ENCODE data around the gene MT1A. TPM values are rescaled to one million over a fixed set of nuclear protein-coding genes. Genes with fewer than 3 reads are reported as not detected.
A peak's percentile ranks its signal among the peaks of the same experiment; 100 is the strongest.

Gene MT1A
- total RNA-seq, 1 donor from 2014 or later = not detected

DNA sequence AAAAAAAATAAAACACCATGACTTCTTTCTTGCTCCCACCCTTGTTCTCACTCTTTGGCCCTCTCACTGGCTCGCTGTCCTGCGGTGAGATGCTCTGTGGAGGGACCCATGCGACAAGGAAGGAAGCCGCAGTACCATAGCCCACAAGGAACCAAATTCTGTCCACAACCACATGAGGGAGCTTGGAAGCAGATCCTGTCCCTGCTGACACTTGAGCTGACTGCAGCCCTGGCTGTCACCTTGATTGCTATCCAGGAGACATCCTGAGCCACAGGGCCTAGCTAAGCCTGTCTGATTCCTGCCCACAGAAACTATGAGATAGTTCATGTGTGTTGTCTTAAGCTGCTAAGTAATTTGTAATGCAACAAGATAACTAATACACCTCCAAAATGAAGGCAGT, 34.9 kb upstream of the MT1A start:
- peak overlapping the region; percentile 39 for H3K27ac ChIP-seq (ENCODE audit: low read depth, low read length)
- H3K9me3 ChIP-seq (ENCODE audit: control insufficient read depth in 3 of 3, low read length in 3 of 3) = no peaks in the 10 kb centered on the region
- no peaks in the 10 kb centered on the region for H3K36me3 ChIP-seq (ENCODE audit: control insufficient read depth in 3 of 3, insufficient read depth in 3 of 3, low read length in 3 of 3)
- peak overlapping the region; percentile 23 to 67 (median 43) for H3K9ac ChIP-seq (ENCODE audit: low read depth in 1 of 3, low read length in 3 of 3)
- H3K4me3 ChIP-seq (ENCODE audit: low read length in 3 of 3) = no peak overlapping the region
- peaks cover 33 to 50% (median 46%) of the 10 kb centered on the region in 3 donors for H3K4me1 ChIP-seq (ENCODE audit: control insufficient read depth in 3 of 3, insufficient read depth in 3 of 3, low read length in 3 of 3)
- H3K27me3 ChIP-seq (ENCODE audit: control insufficient read depth in 3 of 3, insufficient read depth in 3 of 3, low read length in 3 of 3) = no peaks in the 10 kb centered on the region

DNA sequence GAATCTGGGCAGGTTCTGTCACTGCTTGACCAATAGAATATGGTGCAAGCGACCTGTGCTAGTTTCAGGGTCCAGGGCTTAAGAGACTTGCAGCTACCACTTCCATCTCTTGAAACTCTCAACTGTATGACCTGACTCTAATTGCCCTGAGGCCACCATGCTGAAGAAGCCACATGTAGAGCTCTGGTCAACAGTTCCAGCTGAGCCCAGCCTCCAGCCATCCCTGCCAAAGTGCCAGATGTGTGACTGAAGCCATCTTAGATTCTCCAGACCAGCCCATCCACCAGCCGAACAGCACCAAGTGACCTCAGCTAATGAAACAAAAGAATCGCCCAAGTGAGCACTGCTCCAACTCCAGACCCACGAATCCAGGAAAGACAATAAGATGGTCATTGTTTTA, 33.5 kb upstream of the MT1A start:
- Histone ChIP-seq H3K4me3 (ENCODE audit: low read length in 3 of 3) (no peak overlapping the region), H3K36me3 (ENCODE audit: control insufficient read depth in 3 of 3, insufficient read depth in 3 of 3, low read length in 3 of 3) (no peaks in the 10 kb centered on the region), H3K4me1 (ENCODE audit: control insufficient read depth in 3 of 3, insufficient read depth in 3 of 3, low read length in 3 of 3) (peaks cover 47 to 62% (median 59%) of the 10 kb centered on the region in 3 donors), H3K27ac (ENCODE audit: low read depth, low read length) (no peak overlapping the region), H3K27me3 (ENCODE audit: control insufficient read depth in 3 of 3, insufficient read depth in 3 of 3, low read length in 3 of 3) (no peaks in the 10 kb centered on the region), H3K9ac (ENCODE audit: low read depth in 1 of 3, low read length in 3 of 3) (no peak overlapping the region), H3K9me3 (ENCODE audit: control insufficient read depth in 3 of 3, low read length in 3 of 3) (no peaks in the 10 kb centered on the region)

DNA sequence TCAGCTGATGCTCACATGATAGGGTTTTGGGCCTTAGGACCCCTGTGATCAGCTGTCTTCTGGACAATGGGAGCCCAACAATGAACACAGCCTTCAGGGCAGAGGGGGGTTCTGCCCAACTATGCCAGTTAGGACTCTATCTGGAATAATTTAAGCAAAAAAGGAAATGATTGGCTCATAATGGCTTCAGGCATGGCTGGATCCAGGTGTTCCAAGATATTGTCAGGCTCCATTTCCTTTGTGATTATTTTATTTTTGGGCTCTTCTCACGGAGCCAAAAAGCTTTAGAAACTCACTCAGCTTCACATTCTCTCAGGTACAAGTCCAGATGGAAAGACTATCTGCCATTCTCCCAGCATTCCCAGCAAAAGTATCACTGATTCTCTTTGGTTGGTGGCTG, 33.0 kb upstream of the MT1A start:
- H3K36me3 ChIP-seq (ENCODE audit: control insufficient read depth in 3 of 3, insufficient read depth in 3 of 3, low read length in 3 of 3) = no peaks in the 10 kb centered on the region
- H3K9ac ChIP-seq (ENCODE audit: low read depth in 1 of 3, low read length in 3 of 3) = peak overlapping the region; percentile 13 to 93 (median 70)
- H3K4me3 ChIP-seq (ENCODE audit: low read length in 3 of 3) = no peak overlapping the region
- H3K27ac ChIP-seq (ENCODE audit: low read depth, low read length) = peak overlapping the region; percentile 98
- peaks cover 52 to 67% (median 64%) of the 10 kb centered on the region in 3 donors for H3K4me1 ChIP-seq (ENCODE audit: control insufficient read depth in 3 of 3, insufficient read depth in 3 of 3, low read length in 3 of 3)
- H3K27me3 ChIP-seq (ENCODE audit: control insufficient read depth in 3 of 3, insufficient read depth in 3 of 3, low read length in 3 of 3) = no peaks in the 10 kb centered on the region
- no peaks in the 10 kb centered on the region for H3K9me3 ChIP-seq (ENCODE audit: control insufficient read depth in 3 of 3, low read length in 3 of 3)

DNA sequence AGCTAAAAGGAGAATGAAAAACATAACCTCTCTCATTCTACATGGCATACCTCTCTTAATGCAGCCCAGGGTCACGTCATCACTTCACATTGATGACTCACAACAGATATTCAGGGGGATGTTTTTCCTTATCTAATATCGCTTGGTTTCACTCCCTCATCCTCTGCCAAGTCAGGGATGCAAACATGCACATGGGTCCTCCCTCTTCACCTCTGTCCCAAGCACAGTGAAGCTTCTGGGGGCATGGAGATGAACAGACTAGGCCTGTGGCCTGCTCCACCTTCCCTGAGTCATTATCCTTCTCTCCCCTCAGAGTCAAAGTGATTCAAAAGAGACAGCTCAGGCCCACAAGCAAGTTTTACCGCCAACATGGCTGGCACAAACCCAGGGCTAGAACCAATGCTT, 32.4 kb upstream of the MT1A start:
- Histone ChIP-seq H3K9ac (ENCODE audit: low read depth in 1 of 3, low read length in 3 of 3) (peak overlapping the region; percentile 70 to 93 (median 81)), H3K27me3 (ENCODE audit: control insufficient read depth in 3 of 3, insufficient read depth in 3 of 3, low read length in 3 of 3) (no peaks in the 10 kb centered on the region), H3K4me1 (ENCODE audit: control insufficient read depth in 3 of 3, insufficient read depth in 3 of 3, low read length in 3 of 3) (peaks cover 58 to 73% (median 70%) of the 10 kb centered on the region in 3 donors), H3K36me3 (ENCODE audit: control insufficient read depth in 3 of 3, insufficient read depth in 3 of 3, low read length in 3 of 3) (no peaks in the 10 kb centered on the region), H3K27ac (ENCODE audit: low read depth, low read length) (peak overlapping the region; percentile 98), H3K9me3 (ENCODE audit: control insufficient read depth in 3 of 3, low read length in 3 of 3) (no peaks in the 10 kb centered on the region), H3K4me3 (ENCODE audit: low read length in 3 of 3) (peak overlapping the region in 2 of 3 donors; percentile 19 to 22)

DNA sequence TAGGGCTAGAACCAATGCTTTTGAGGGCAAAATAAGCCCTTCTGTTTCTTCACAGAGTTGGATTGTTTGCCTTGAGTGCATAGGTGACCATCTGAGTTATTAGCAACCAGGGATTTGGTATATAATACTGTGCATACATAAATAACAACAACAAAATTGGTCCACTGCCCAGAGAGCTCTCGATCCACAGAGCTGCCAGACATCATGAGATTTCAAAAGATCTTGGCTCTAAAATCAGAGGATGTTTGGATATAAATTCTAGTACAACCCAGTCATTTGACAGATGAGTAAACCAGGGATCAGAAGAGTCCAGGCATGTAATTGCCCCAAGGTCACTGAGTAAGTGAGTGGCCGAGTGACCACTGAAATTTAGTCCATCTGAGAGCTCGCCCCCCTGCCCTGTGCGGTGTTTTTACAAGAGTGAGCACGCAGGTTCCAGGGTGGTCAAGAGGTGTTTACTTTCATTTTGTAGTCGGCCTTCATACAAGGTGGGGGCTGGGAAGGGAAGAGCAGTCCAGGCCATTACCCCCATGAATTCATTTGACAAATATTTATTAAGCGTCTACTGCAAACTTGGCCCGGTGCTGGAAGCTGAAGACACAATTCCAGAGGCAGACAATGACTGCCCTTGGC, 31.9 kb upstream of the MT1A start:
- Histone ChIP-seq H3K36me3 (ENCODE audit: control insufficient read depth in 3 of 3, insufficient read depth in 3 of 3, low read length in 3 of 3) (no peaks in the 10 kb centered on the region), H3K27ac (ENCODE audit: low read depth, low read length) (peak overlapping the region; percentile 98), H3K27me3 (ENCODE audit: control insufficient read depth in 3 of 3, insufficient read depth in 3 of 3, low read length in 3 of 3) (no peaks in the 10 kb centered on the region), H3K4me1 (ENCODE audit: control insufficient read depth in 3 of 3, insufficient read depth in 3 of 3, low read length in 3 of 3) (peaks cover 63 to 78% (median 75%) of the 10 kb centered on the region in 3 donors), H3K9me3 (ENCODE audit: control insufficient read depth in 3 of 3, low read length in 3 of 3) (no peaks in the 10 kb centered on the region), H3K4me3 (ENCODE audit: low read length in 3 of 3) (peak overlapping the region; percentile 48 to 81 (median 63)), H3K9ac (ENCODE audit: low read depth in 1 of 3, low read length in 3 of 3) (peak overlapping the region; percentile 70 to 93 (median 81))

DNA sequence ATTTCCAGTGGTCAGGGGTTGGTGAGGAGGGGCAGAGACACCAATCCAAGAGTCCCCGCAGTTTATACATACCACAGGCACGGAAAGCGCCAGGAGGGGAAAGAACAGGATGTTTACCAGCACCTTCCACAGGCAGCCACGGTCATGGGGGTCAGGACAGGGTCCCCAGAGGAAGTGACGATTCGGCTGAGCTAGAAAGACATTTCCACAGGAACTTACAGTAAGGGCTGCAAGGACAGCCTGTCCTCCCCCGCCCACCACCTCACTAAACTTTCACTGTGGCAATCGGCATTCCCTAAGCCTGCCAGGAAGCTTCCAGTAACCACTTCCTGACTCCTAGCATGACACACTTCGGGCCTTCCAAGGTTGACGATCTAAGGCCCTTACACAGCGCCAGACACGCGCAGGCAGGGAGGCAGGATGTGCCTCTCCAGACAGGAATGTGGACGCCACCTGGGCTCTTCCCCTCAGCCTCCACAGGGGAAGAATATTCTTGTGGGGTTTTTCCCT, 31.3 kb upstream of the MT1A start:
- peak overlapping the region; percentile 63 to 81 (median 65) for H3K4me3 ChIP-seq (ENCODE audit: low read length in 3 of 3)
- no peaks in the 10 kb centered on the region for H3K27me3 ChIP-seq (ENCODE audit: control insufficient read depth in 3 of 3, insufficient read depth in 3 of 3, low read length in 3 of 3)
- peak overlapping the region; percentile 98 for H3K27ac ChIP-seq (ENCODE audit: low read depth, low read length)
- no peaks in the 10 kb centered on the region for H3K9me3 ChIP-seq (ENCODE audit: control insufficient read depth in 3 of 3, low read length in 3 of 3)
- no peaks in the 10 kb centered on the region for H3K36me3 ChIP-seq (ENCODE audit: control insufficient read depth in 3 of 3, insufficient read depth in 3 of 3, low read length in 3 of 3)
- peak overlapping the region; percentile 70 to 93 (median 81) for H3K9ac ChIP-seq (ENCODE audit: low read depth in 1 of 3, low read length in 3 of 3)
- H3K4me1 ChIP-seq (ENCODE audit: control insufficient read depth in 3 of 3, insufficient read depth in 3 of 3, low read length in 3 of 3) = peaks cover 68 to 81% (median 79%) of the 10 kb centered on the region in 3 donors

DNA sequence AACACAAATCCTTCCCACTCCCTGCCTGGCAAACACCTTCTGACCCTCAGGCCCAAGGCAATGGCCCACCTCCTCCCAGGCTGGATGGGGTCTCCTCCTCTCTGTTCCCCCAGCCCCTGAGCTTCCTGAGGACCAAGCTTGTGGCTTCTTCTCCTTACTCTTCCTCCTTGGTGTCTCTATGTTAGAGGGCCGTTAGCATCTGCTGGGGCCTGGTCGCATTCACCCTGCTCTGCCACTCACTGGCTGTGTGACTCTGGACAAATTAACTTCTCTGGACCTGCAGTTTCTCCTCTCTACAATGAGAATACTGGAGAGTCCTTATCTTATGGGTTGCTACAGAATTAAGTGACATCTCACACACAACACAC, 30.8 kb upstream of the MT1A start:
- no peaks in the 10 kb centered on the region for H3K9me3 ChIP-seq (ENCODE audit: control insufficient read depth in 3 of 3, low read length in 3 of 3)
- peak overlapping the region; percentile 98 for H3K27ac ChIP-seq (ENCODE audit: low read depth, low read length)
- peak overlapping the region; percentile 70 to 93 (median 81) for H3K9ac ChIP-seq (ENCODE audit: low read depth in 1 of 3, low read length in 3 of 3)
- H3K4me1 ChIP-seq (ENCODE audit: control insufficient read depth in 3 of 3, insufficient read depth in 3 of 3, low read length in 3 of 3) = peaks cover 69 to 81% (median 81%) of the 10 kb centered on the region in 3 donors
- H3K27me3 ChIP-seq (ENCODE audit: control insufficient read depth in 3 of 3, insufficient read depth in 3 of 3, low read length in 3 of 3) = no peaks in the 10 kb centered on the region
- H3K4me3 ChIP-seq (ENCODE audit: low read length in 3 of 3) = peak overlapping the region; percentile 63 to 81 (median 65)
- H3K36me3 ChIP-seq (ENCODE audit: control insufficient read depth in 3 of 3, insufficient read depth in 3 of 3, low read length in 3 of 3) = no peaks in the 10 kb centered on the region

DNA sequence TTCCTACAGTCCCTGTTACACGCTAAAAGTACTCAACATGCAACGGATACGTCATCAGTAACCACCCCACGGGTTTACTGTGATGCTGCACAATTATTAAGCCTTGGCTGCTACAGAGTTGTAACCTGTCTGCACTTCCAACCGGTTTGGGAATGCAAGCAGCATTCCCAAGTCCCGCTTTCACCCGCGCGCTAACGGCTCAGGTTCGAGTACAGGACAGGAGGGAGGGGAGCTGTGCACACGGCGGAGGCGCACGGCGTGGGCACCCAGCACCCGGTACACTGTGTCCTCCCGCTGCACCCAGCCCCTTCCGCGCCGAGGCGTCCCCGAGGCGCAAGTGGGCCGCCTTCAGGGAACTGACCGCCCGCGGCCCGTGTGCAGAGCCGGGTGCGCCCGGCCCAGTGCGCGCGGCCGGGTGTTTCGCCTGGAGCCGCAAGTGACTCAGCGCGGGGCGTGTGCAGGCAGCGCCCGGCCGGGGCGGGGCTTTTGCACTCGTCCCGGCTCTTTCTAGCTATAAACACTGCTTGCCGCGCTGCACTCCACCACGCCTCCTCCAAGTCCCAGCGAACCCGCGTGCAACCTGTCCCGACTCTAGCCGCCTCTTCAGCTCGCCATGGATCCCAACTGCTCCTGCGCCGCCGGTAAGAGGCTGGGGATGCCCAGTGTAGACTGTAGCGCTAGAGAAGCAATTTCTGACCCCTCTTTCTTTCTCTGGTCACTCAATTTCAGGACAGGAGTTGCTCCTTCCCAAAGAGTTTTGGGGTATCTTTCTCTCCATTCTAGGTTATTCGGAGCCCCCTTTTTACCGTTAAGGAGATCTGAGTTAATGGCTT, 30.2 kb upstream of the MT1A start, which contains the start of gene MT2A:
Gene MT2A, plus strand, starts transcription at position 542 of the 833 bp plus-strand sequence. Its CDS starts 72 bp downstream, at position 614.
- peaks cover 69 to 81% (median 81%) of the 10 kb centered on the region in 3 donors for H3K4me1 ChIP-seq (ENCODE audit: control insufficient read depth in 3 of 3, insufficient read depth in 3 of 3, low read length in 3 of 3)
- H3K4me3 ChIP-seq (ENCODE audit: low read length in 3 of 3) = peak within 1 kb of the TSS; percentile 75 to 89 (median 89)
- peak within 1 kb of the TSS; percentile 98 for H3K27ac ChIP-seq (ENCODE audit: low read depth, low read length)
- peak within 1 kb of the TSS; percentile 76 to 93 (median 81) for H3K9ac ChIP-seq (ENCODE audit: low read depth in 1 of 3, low read length in 3 of 3)
- H3K36me3 ChIP-seq (ENCODE audit: control insufficient read depth in 3 of 3, insufficient read depth in 3 of 3, low read length in 3 of 3) = no peaks in the 10 kb centered on the region
- H3K9me3 ChIP-seq (ENCODE audit: control insufficient read depth in 3 of 3, low read length in 3 of 3) = no peaks in the 10 kb centered on the region
- no peaks in the 10 kb centered on the region for H3K27me3 ChIP-seq (ENCODE audit: control insufficient read depth in 3 of 3, insufficient read depth in 3 of 3, low read length in 3 of 3)

DNA sequence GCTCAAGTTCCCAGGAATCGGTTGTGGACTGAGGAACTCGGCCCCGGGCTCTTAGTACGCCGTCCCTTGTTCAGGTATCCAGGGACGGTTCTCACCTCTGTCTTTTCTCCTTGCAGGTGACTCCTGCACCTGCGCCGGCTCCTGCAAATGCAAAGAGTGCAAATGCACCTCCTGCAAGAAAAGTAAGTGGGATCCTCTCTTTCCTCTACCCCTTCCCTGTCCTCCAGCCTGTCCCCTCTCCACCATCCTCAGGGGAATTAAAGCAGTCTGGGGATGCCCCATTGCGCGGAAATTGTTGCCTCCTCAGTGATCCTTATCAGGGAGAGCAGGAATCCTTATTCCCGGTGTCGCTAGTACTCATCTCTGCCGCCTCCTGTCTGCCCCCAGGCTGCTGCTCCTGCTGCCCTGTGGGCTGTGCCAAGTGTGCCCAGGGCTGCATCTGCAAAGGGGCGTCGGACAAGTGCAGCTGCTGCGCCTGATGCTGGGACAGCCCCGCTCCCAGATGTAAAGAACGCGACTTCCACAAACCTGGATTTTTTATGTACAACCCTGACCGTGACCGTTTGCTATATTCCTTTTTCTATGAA, 29.5 kb upstream of the MT1A start:
- H3K36me3 ChIP-seq (ENCODE audit: control insufficient read depth in 3 of 3, insufficient read depth in 3 of 3, low read length in 3 of 3) = no peaks in the 10 kb centered on the region
- H3K9ac ChIP-seq (ENCODE audit: low read depth in 1 of 3, low read length in 3 of 3) = peak overlapping the region; percentile 62 to 93 (median 76)
- peaks cover 65 to 77% (median 77%) of the 10 kb centered on the region in 3 donors for H3K4me1 ChIP-seq (ENCODE audit: control insufficient read depth in 3 of 3, insufficient read depth in 3 of 3, low read length in 3 of 3)
- peak overlapping the region; percentile 75 to 89 (median 89) for H3K4me3 ChIP-seq (ENCODE audit: low read length in 3 of 3)
- H3K9me3 ChIP-seq (ENCODE audit: control insufficient read depth in 3 of 3, low read length in 3 of 3) = no peaks in the 10 kb centered on the region
- no peaks in the 10 kb centered on the region for H3K27me3 ChIP-seq (ENCODE audit: control insufficient read depth in 3 of 3, insufficient read depth in 3 of 3, low read length in 3 of 3)
- peak overlapping the region; percentile 98 for H3K27ac ChIP-seq (ENCODE audit: low read depth, low read length)
